ENCODE data around the gene TMCO4. TPM values are rescaled to one million over a fixed set of nuclear protein-coding genes. Genes with fewer than 3 reads are reported as not detected.

The TMCO4 gene
- total RNA-seq, 1 experiment from 2014 or later, result 4.3 TPM

GRCh38 chr1:19752083-19752696 is 47.5 kb downstream of the TMCO4 start:
- Histone ChIP-seq H3K4me3 (ENCODE audit: low read depth, low read length, poor library complexity, severe bottlenecking) (no peak overlapping the region), H3K36me3 (ENCODE audit: insufficient read depth, low read length, poor library complexity, severe bottlenecking) (no peaks in the 10 kb centered on the region), H3K27me3 (replicated peaks; ENCODE audit: insufficient read depth, low read depth, low read length, poor library complexity) (no peaks in the 10 kb centered on the region), H3K4me1 (ENCODE audit: insufficient read depth, low read length, poor library complexity, severe bottlenecking) (no peaks in the 10 kb centered on the region), H3K27ac (ENCODE audit: low read depth, low read length, poor library complexity, severe bottlenecking) (no peak overlapping the region), H3K9me3 (ENCODE audit: low read depth, low read length, poor library complexity, severe bottlenecking) (no peaks in the 10 kb centered on the region)
- BruUV-seq (replicated peaks), result no TSS peak
- CTCF ChIA-PET, result no interaction called here
- POLR2A ChIA-PET (ENCODE audit: low non-redundant PET), result no interaction called here
- intact Hi-C loops (cut with micrococcal nuclease; ENCODE audit: unreplicated experiment), result no loop called here
- TF ChIP-seq CTCF (conservative IDR thresholded peaks at IDR 0.05; ENCODE audit: low read depth, low read length) (no peak), EZH2 (IDR thresholded peaks at IDR 0.05; ENCODE audit: borderline replicate concordance, low read depth, low read length, poor library complexity, severe bottlenecking) (no peak)
- DNase-seq (ENCODE audit: low spot score), result no peak

GRCh38 chr1:19750882-19751276 is 48.8 kb downstream of the TMCO4 start:
- no peak overlapping the region for H3K4me3 ChIP-seq (ENCODE audit: low read depth, low read length, poor library complexity, severe bottlenecking)
- no peak for TF ChIP-seq CTCF (conservative IDR thresholded peaks at IDR 0.05; ENCODE audit: low read depth, low read length)
- TF ChIP-seq EZH2 (IDR thresholded peaks at IDR 0.05; ENCODE audit: borderline replicate concordance, low read depth, low read length, poor library complexity, severe bottlenecking), result no peak
- intact Hi-C loops (cut with micrococcal nuclease; ENCODE audit: unreplicated experiment), result no loop called here
- DNase-seq (ENCODE audit: low spot score), result no peak
- H3K9me3 ChIP-seq (ENCODE audit: low read depth, low read length, poor library complexity, severe bottlenecking), result no peaks in the 10 kb centered on the region
- ChIA-PET POLR2A (ENCODE audit: low non-redundant PET) (no interaction called here), CTCF (no interaction called here)
- BruUV-seq (replicated peaks), result no TSS peak
- no peaks in the 10 kb centered on the region for H3K27me3 ChIP-seq (replicated peaks; ENCODE audit: insufficient read depth, low read depth, low read length, poor library complexity)
- no peak overlapping the region for H3K27ac ChIP-seq (ENCODE audit: low read depth, low read length, poor library complexity, severe bottlenecking)
- H3K36me3 ChIP-seq (ENCODE audit: insufficient read depth, low read length, poor library complexity, severe bottlenecking), result no peaks in the 10 kb centered on the region
- no peaks in the 10 kb centered on the region for H3K4me1 ChIP-seq (ENCODE audit: insufficient read depth, low read length, poor library complexity, severe bottlenecking)

- ChIA-PET POLR2A (ENCODE audit: low non-redundant PET) (no interaction called here), CTCF (no interaction called here)
- H3K36me3 ChIP-seq (ENCODE audit: insufficient read depth, low read length, poor library complexity, severe bottlenecking), result no peaks in the 10 kb centered on the region
- H3K4me3 ChIP-seq (ENCODE audit: low read depth, low read length, poor library complexity, severe bottlenecking), result no peak overlapping the region
- no peak overlapping the region for H3K27ac ChIP-seq (ENCODE audit: low read depth, low read length, poor library complexity, severe bottlenecking)
- DNase-seq (ENCODE audit: low spot score), result no peak
- H3K4me1 ChIP-seq (ENCODE audit: insufficient read depth, low read length, poor library complexity, severe bottlenecking), result no peaks in the 10 kb centered on the region
- intact Hi-C loops (cut with micrococcal nuclease; ENCODE audit: unreplicated experiment), result no loop called here
- BruUV-seq (replicated peaks), result no TSS peak
- no peaks in the 10 kb centered on the region for H3K9me3 ChIP-seq (ENCODE audit: low read depth, low read length, poor library complexity, severe bottlenecking)
- H3K27me3 ChIP-seq (replicated peaks; ENCODE audit: insufficient read depth, low read depth, low read length, poor library complexity), result no peaks in the 10 kb centered on the region
- TF ChIP-seq CTCF (conservative IDR thresholded peaks at IDR 0.05; ENCODE audit: low read depth, low read length), result no peak
- TF ChIP-seq EZH2 (IDR thresholded peaks at IDR 0.05; ENCODE audit: borderline replicate concordance, low read depth, low read length, poor library complexity, severe bottlenecking), result no peak
Observed at GRCh38 chr1:19750101-19750881, 49.4 kb downstream of the TMCO4 start.

Measured in A673 (cell line).